ENCODE measurements around the gene ANXA11. TPM values are rescaled to one million over a fixed set of nuclear protein-coding genes. Genes with fewer than 3 reads are reported as not detected.

ANXA11 gene
- total and polyA plus RNA-seq, 2 donors (not counting 1 experiment from before 2014, with no cell fraction given): 88.3 to 177 TPM

GRCh38 chr10:80164596-80164995 lies 40.7 kb downstream of the ANXA11 start:
- Histone ChIP-seq H3K27ac (ENCODE audit: low read length in 2 of 2) (no peak overlapping the region), H3K4me1 (ENCODE audit: control insufficient read depth in 2 of 2, insufficient read depth in 2 of 2, low read length in 2 of 2) (no peaks in the 10 kb centered on the region), H3K9me3 (ENCODE audit: control extremely low read depth in 1 of 3, control insufficient read depth in 2 of 3, insufficient read depth in 1 of 3, low read length in 2 of 3) (no peaks in the 10 kb centered on the region), H4K20me1 (ENCODE audit: control insufficient read depth, insufficient read depth, low read length, poor library complexity, severe bottlenecking) (peaks cover 55% of the 10 kb centered on the region), H2AFZ (ENCODE audit: insufficient read depth, low read depth, low read length, poor library complexity, severe bottlenecking) (no peak overlapping the region), H3K79me2 (ENCODE audit: control insufficient read depth, insufficient read depth, low read length) (peaks cover 3% of the 10 kb centered on the region), H3K9ac (ENCODE audit: low read length) (no peak overlapping the region), H3K27me3 (replicated peaks in 1 of 4; ENCODE audit: control extremely low read depth in 1 of 4, control insufficient read depth in 3 of 4, insufficient read depth in 4 of 4, low read length in 3 of 4) (no peaks in the 10 kb centered on the region), H3K4me2 (replicated peaks; ENCODE audit: low read depth, low read length, poor library complexity, severe bottlenecking) (no peak overlapping the region), H3K4me3 (ENCODE audit: control extremely low read depth in 1 of 5, extremely low read depth in 1 of 5, insufficient read depth in 1 of 5, low read depth in 2 of 5, low read length in 4 of 5) (no peak overlapping the region), H3K36me3 (replicated peaks in 1 of 2; ENCODE audit: control extremely low read depth in 1 of 2, control insufficient read depth in 1 of 2, extremely low read depth in 1 of 2, insufficient read depth in 2 of 2, low read length in 1 of 2) (peaks cover 0 to 90% of the 10 kb centered on the region in 2 experiments)
- Mint-ChIP-seq H3K27me3 (no peaks in the 10 kb centered on the region), H3K9me3 (ENCODE audit: insufficient read depth) (no peaks in the 10 kb centered on the region), H3K4me3 (no peak overlapping the region), H3K4me1 (no peaks in the 10 kb centered on the region), H3K27ac (no peak overlapping the region)
- ATAC-seq (ENCODE audit: low read depth): no peak
- ChIA-PET CTCF (interaction anchor here (0.6 to 2.1 kb wide), 5 partner anchors 21 to 58 kb away, joined by 3 to 8 read pairs (median 4); no protein-coding TSS in a partner anchor), POLR2A (interaction anchor here (0.6 kb wide), 1 partner anchor 20 kb away, joined by 3 read pairs; no protein-coding TSS in a partner anchor)
- TF ChIP-seq EZH2 (IDR thresholded peaks at IDR 0.05; ENCODE audit: borderline replicate concordance, insufficient read depth, low read depth, low read length, poor library complexity, severe bottlenecking): no peak
- no peak for TF ChIP-seq CTCF (IDR thresholded peaks at IDR 0.05)
- intact Hi-C loops (cut with micrococcal nuclease): no loop called here
- 98% methylated on average over 6 of the region's 7 CpGs for WGBS (ENCODE audit: insufficient coverage)
- DNase-seq: no peak

GRCh38 chr10:80163741-80164341 lies 41.5 kb downstream of the ANXA11 start:
- Mint-ChIP-seq H3K4me1 (no peaks in the 10 kb centered on the region), H3K27me3 (no peaks in the 10 kb centered on the region), H3K27ac (no peak overlapping the region), H3K9me3 (ENCODE audit: insufficient read depth) (no peaks in the 10 kb centered on the region), H3K4me3 (no peak overlapping the region)
- TF ChIP-seq CTCF (IDR thresholded peaks at IDR 0.05) (no peak), EZH2 (IDR thresholded peaks at IDR 0.05; ENCODE audit: borderline replicate concordance, insufficient read depth, low read depth, low read length, poor library complexity, severe bottlenecking) (no peak)
- DNase-seq: no peak
- intact Hi-C loops (cut with micrococcal nuclease): no loop called here
- ATAC-seq (ENCODE audit: low read depth): no peak
- Histone ChIP-seq H3K4me2 (replicated peaks; ENCODE audit: low read depth, low read length, poor library complexity, severe bottlenecking) (no peak overlapping the region), H3K4me3 (ENCODE audit: control extremely low read depth in 1 of 5, extremely low read depth in 1 of 5, insufficient read depth in 1 of 5, low read depth in 2 of 5, low read length in 4 of 5) (no peak overlapping the region), H3K9me3 (ENCODE audit: control extremely low read depth in 1 of 3, control insufficient read depth in 2 of 3, insufficient read depth in 1 of 3, low read length in 2 of 3) (no peaks in the 10 kb centered on the region), H3K79me2 (ENCODE audit: control insufficient read depth, insufficient read depth, low read length) (peaks cover 3% of the 10 kb centered on the region), H2AFZ (ENCODE audit: insufficient read depth, low read depth, low read length, poor library complexity, severe bottlenecking) (no peak overlapping the region), H3K4me1 (ENCODE audit: control insufficient read depth in 2 of 2, insufficient read depth in 2 of 2, low read length in 2 of 2) (no peaks in the 10 kb centered on the region), H3K27me3 (replicated peaks in 1 of 4; ENCODE audit: control extremely low read depth in 1 of 4, control insufficient read depth in 3 of 4, insufficient read depth in 4 of 4, low read length in 3 of 4) (no peaks in the 10 kb centered on the region), H3K36me3 (replicated peaks in 1 of 2; ENCODE audit: control extremely low read depth in 1 of 2, control insufficient read depth in 1 of 2, extremely low read depth in 1 of 2, insufficient read depth in 2 of 2, low read length in 1 of 2) (peaks cover 0 to 89% of the 10 kb centered on the region in 2 experiments), H3K9ac (ENCODE audit: low read length) (no peak overlapping the region), H3K27ac (ENCODE audit: low read length in 2 of 2) (no peak overlapping the region), H4K20me1 (ENCODE audit: control insufficient read depth, insufficient read depth, low read length, poor library complexity, severe bottlenecking) (peaks cover 48% of the 10 kb centered on the region)
- WGBS (ENCODE audit: insufficient coverage): 100% methylated on average over 6 of the region's 8 CpGs
- ChIA-PET CTCF (interaction anchor here (1.1 to 2.1 kb wide), 3 partner anchors 20 to 59 kb away, joined by 3 to 8 read pairs (median 3); no protein-coding TSS in a partner anchor), POLR2A (interaction anchor here (0.6 kb wide), 1 partner anchor 19 kb away, joined by 3 read pairs; no protein-coding TSS in a partner anchor)

All from B cell (primary cell).